Measurements from ENCODE around the gene OSBP2. TPM values are rescaled to one million over a fixed set of nuclear protein-coding genes. Genes with fewer than 3 reads are reported as not detected.

OSBP2 gene
- total RNA-seq, 1 experiment from 2014 or later, result 10.2 TPM

DNA sequence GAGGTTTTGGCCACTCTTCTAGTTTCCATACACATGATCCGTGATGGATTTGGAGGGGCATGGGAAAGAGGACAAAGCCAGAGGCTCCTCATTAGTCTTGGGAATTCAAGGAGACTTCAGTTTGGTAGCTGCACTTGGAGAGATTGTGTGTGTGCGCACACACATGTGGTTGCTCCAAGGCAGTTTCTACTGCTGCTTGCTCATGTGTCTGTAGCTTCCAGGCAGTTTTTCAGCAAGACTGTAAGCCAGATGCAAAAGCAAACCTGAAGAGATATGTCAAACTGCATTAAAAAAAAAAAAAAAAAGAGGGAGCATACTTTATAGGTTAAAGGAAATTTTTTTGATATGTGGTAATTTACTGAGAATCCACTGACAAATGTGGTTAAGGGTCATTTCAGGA lies 95.7 kb downstream of the OSBP2 start:
- ChIA-PET POLR2A (ENCODE audit: unreplicated experiment) (no interaction called here), CTCF (no interaction called here)
- no TSS peak for BruUV-seq (replicated peaks)
- H3F3A ChIP-seq (ENCODE audit: low read length, unreplicated experiment), result no peaks in the 10 kb centered on the region
- no peaks in the 10 kb centered on the region for H3K27me3 ChIP-seq (ENCODE audit: low read length)
- no peaks in the 10 kb centered on the region for H3K9me2 ChIP-seq (replicated peaks; ENCODE audit: low read length)
- no peak overlapping the region for H3K4me2 ChIP-seq (ENCODE audit: low read length)
- TF ChIP-seq, protein P1, sequence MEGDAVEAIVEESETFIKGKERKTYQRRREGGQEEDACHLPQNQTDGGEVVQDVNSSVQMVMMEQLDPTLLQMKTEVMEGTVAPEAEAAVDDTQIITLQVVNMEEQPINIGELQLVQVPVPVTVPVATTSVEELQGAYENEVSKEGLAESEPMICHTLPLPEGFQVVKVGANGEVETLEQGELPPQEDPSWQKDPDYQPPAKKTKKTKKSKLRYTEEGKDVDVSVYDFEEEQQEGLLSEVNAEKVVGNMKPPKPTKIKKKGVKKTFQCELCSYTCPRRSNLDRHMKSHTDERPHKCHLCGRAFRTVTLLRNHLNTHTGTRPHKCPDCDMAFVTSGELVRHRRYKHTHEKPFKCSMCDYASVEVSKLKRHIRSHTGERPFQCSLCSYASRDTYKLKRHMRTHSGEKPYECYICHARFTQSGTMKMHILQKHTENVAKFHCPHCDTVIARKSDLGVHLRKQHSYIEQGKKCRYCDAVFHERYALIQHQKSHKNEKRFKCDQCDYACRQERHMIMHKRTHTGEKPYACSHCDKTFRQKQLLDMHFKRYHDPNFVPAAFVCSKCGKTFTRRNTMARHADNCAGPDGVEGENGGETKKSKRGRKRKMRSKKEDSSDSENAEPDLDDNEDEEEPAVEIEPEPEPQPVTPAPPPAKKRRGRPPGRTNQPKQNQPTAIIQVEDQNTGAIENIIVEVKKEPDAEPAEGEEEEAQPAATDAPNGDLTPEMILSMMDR (conservative IDR thresholded peaks at IDR 0.05; ENCODE audit: low read depth, low read length), result no peak
- no peak for TF ChIP-seq EZH2 (IDR thresholded peaks at IDR 0.05; ENCODE audit: low read length, unreplicated experiment)
- TF ChIP-seq EZH2phosphoT487 (IDR thresholded peaks at IDR 0.05; ENCODE audit: borderline replicate concordance, low read length), result no peak
- ATAC-seq, result no peak
- H3K36me3 ChIP-seq (ENCODE audit: low read depth, low read length), result no peaks in the 10 kb centered on the region
- intact Hi-C loops (cut with micrococcal nuclease), result no loop called here
- H2AFZ ChIP-seq (ENCODE audit: low read length), result no peak overlapping the region
- H3K79me2 ChIP-seq (ENCODE audit: low read length), result no peaks in the 10 kb centered on the region
- DNase-seq, result no peak
- H3K9me3 ChIP-seq (ENCODE audit: low read length), result no peaks in the 10 kb centered on the region
- H3K9ac ChIP-seq (ENCODE audit: low read length), result no peak overlapping the region
- H4K20me1 ChIP-seq (ENCODE audit: low read length), result no peaks in the 10 kb centered on the region
- H3K4me1 ChIP-seq (ENCODE audit: insufficient read depth, low read length), result no peaks in the 10 kb centered on the region
- H3K27ac ChIP-seq (ENCODE audit: low read length), result no peak overlapping the region
- no peak overlapping the region for H3K4me3 ChIP-seq (ENCODE audit: low read length)

DNA sequence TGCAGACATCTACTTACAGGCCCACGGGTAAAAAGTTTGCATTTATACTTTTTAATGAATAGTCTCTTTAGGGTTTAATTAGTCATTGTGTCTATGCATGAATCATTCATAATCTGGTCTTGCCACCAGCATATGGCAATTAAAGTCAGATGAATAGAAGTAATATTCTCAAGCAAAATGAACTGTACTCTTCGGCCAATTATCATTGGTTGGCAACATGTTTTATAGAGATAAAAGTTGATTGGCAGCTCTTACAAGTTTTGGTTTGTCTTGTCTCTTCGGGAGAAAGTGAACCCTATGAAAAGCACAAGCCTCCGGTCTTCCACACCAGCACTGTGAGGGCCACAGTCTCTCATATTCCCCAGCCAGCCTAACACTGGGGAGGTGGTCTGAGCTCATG lies 97.8 kb downstream of the OSBP2 start:
- H3K9me2 ChIP-seq (replicated peaks; ENCODE audit: low read length), result no peaks in the 10 kb centered on the region
- ChIA-PET CTCF (no interaction called here), POLR2A (ENCODE audit: unreplicated experiment) (no interaction called here)
- intact Hi-C loops (cut with micrococcal nuclease), result loop anchor here (1.0 kb wide), 1 partner anchor 11 kb away; no protein-coding TSS in a partner anchor
- BruUV-seq (replicated peaks), result no TSS peak
- H3K27ac ChIP-seq (ENCODE audit: low read length), result no peak overlapping the region
- H3K9me3 ChIP-seq (ENCODE audit: low read length), result no peaks in the 10 kb centered on the region
- no peaks in the 10 kb centered on the region for H3K27me3 ChIP-seq (ENCODE audit: low read length)
- H4K20me1 ChIP-seq (ENCODE audit: low read length), result no peaks in the 10 kb centered on the region
- no peak overlapping the region for H3K9ac ChIP-seq (ENCODE audit: low read length)
- no peak overlapping the region for H2AFZ ChIP-seq (ENCODE audit: low read length)
- no peak for DNase-seq
- H3K4me3 ChIP-seq (ENCODE audit: low read length), result no peak overlapping the region
- peak; percentile 42 for ATAC-seq
- no peaks in the 10 kb centered on the region for H3K4me1 ChIP-seq (ENCODE audit: insufficient read depth, low read length)
- H3K4me2 ChIP-seq (ENCODE audit: low read length), result no peak overlapping the region
- H3K36me3 ChIP-seq (ENCODE audit: low read depth, low read length), result no peaks in the 10 kb centered on the region
- H3K79me2 ChIP-seq (ENCODE audit: low read length), result no peaks in the 10 kb centered on the region
- TF ChIP-seq EZH2phosphoT487 (IDR thresholded peaks at IDR 0.05; ENCODE audit: borderline replicate concordance, low read length), result no peak
- TF ChIP-seq, protein P1 (conservative IDR thresholded peaks at IDR 0.05; ENCODE audit: low read depth, low read length), result no peak
- no peak for TF ChIP-seq EZH2 (IDR thresholded peaks at IDR 0.05; ENCODE audit: low read length, unreplicated experiment)
- no peaks in the 10 kb centered on the region for H3F3A ChIP-seq (ENCODE audit: low read length, unreplicated experiment)

DNA sequence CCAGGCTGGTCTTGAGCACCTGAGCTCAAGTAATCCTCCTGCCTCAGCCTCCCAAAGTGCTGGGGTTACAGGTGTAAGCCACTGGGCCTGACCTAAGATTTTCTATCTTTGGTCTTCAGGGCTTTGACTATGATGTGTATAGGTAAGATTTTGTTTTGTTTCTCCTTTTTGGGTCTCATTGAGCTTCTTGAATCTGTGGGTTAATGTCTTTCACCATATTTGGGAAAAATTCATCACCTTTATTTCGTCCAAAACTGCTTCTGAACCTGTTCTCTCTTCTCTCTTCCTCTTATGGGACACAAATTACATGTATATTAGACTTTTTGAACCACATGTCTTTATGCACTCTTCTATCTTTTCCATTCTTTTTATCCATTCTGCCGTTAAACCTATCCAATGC lies 100.4 kb downstream of the OSBP2 start:
- intact Hi-C loops (cut with micrococcal nuclease), result no loop called here
- H3K4me2 ChIP-seq (ENCODE audit: low read length), result no peak overlapping the region
- ATAC-seq (no peak), DNase-seq (no peak)
- no peaks in the 10 kb centered on the region for H4K20me1 ChIP-seq (ENCODE audit: low read length)
- ChIA-PET CTCF (no interaction called here), POLR2A (ENCODE audit: unreplicated experiment) (no interaction called here)
- TF ChIP-seq EZH2 (IDR thresholded peaks at IDR 0.05; ENCODE audit: low read length, unreplicated experiment), result no peak
- TF ChIP-seq EZH2phosphoT487 (IDR thresholded peaks at IDR 0.05; ENCODE audit: borderline replicate concordance, low read length), result no peak
- TF ChIP-seq, protein P1 (conservative IDR thresholded peaks at IDR 0.05; ENCODE audit: low read depth, low read length), result no peak
- H3K79me2 ChIP-seq (ENCODE audit: low read length), result no peaks in the 10 kb centered on the region
- no peak overlapping the region for H3K27ac ChIP-seq (ENCODE audit: low read length)
- no peaks in the 10 kb centered on the region for H3K36me3 ChIP-seq (ENCODE audit: low read depth, low read length)
- no peaks in the 10 kb centered on the region for H3K9me3 ChIP-seq (ENCODE audit: low read length)
- no peaks in the 10 kb centered on the region for H3K27me3 ChIP-seq (ENCODE audit: low read length)
- H3K4me3 ChIP-seq (ENCODE audit: low read length), result no peak overlapping the region
- H3K9me2 ChIP-seq (replicated peaks; ENCODE audit: low read length), result no peaks in the 10 kb centered on the region
- no peak overlapping the region for H2AFZ ChIP-seq (ENCODE audit: low read length)
- H3K4me1 ChIP-seq (ENCODE audit: insufficient read depth, low read length), result no peaks in the 10 kb centered on the region
- H3K9ac ChIP-seq (ENCODE audit: low read length), result no peak overlapping the region
- H3F3A ChIP-seq (ENCODE audit: low read length, unreplicated experiment), result no peaks in the 10 kb centered on the region
- BruUV-seq (replicated peaks), result no TSS peak

Measured in PC-3 (cell line).